HepG2 (cell line): Measurements from ENCODE around the gene PDE4D. TPM values are rescaled to one million over a fixed set of nuclear protein-coding genes. Genes with fewer than 3 reads are reported as not detected.

Source experiments
- ARID3A ChIP-seq: IDR thresholded peaks from 2 replicates; pipeline ENCODE4 v1.6.1; 2012; ENCODE audit warnings: low read depth, low read length, improper control_type of control experiment
- BHLHE40 ChIP-seq: IDR thresholded peaks from 2 replicates; pipeline ENCODE4 v1.6.1; 2011; ENCODE audit warnings: low read length, improper control_type of control experiment
- E2F2 ChIP-seq: sonication (generic); formaldehyde crosslinking; IDR thresholded peaks from 2 replicates; pipeline ENCODE4 v1.4.0; 2020; ENCODE audit warnings: missing genetic modification reagents, borderline replicate concordance
- EP300 ChIP-seq, 3 experiments: sonication (generic) in 1 of 3; formaldehyde crosslinking in 1 of 3; IDR thresholded peaks; 2 replicates each; pipeline versions ENCODE4 v1.5.1 to v1.6.1; 2011 to 2020; ENCODE audit warnings: low read depth in 2 of 3, low read length in 2 of 3, borderline replicate concordance in 1 of 3, improper control_type of control experiment in 1 of 3, mild to moderate bottlenecking in 1 of 3, missing genetic modification reagents in 1 of 3, moderate library complexity in 1 of 3
- FOSL2 ChIP-seq: sonication (generic); formaldehyde crosslinking; IDR thresholded peaks from 2 replicates; pipeline ENCODE4 v1.4.0; 2020; ENCODE audit warnings: missing genetic modification reagents
- FOXA1 ChIP-seq, 2 experiments: fragments of 450-650 bp in 1 of 2; sonication (generic) in 1 of 2; formaldehyde crosslinking in 1 of 2; IDR thresholded peaks; 2 replicates each; pipeline versions ENCODE4 v1.4.0 to v1.6.1; 2016 to 2020; ENCODE audit warnings: missing genetic modification reagents in 1 of 2
- FOXK1 ChIP-seq: sonication (generic); formaldehyde crosslinking; IDR thresholded peaks from 2 replicates; pipeline ENCODE4 v1.4.0; 2020; ENCODE audit warnings: low read depth, missing genetic modification reagents, borderline replicate concordance
- FOXK2 ChIP-seq: fragments of 450-650 bp; IDR thresholded peaks from 2 replicates; pipeline ENCODE4 v1.6.1; 2016
- HMG20A ChIP-seq: IDR thresholded peaks from 2 replicates; pipeline ENCODE4 v1.6.1; 2016; ENCODE audit warnings: borderline replicate concordance
- ISL2 ChIP-seq: sonication (generic); formaldehyde crosslinking; IDR thresholded peaks from 2 replicates; pipeline ENCODE4 v1.5.0; 2020; ENCODE audit warnings: missing genetic modification reagents
- JUND ChIP-seq: sonication (generic); formaldehyde crosslinking; IDR thresholded peaks from 2 replicates; pipeline ENCODE4 v1.8.0; 2022; ENCODE audit warnings: mild to moderate bottlenecking, missing genetic modification reagents
- MBNL3 ChIP-seq: fragments of 250-450 bp; sonication (Bioruptor Pico); conservative IDR thresholded peaks from 2 replicates; pipeline ENCODE4 v1.8.0; 2022; ENCODE audit warnings: mild to moderate bottlenecking, inconsistent platforms
- MIER2 ChIP-seq: IDR thresholded peaks from 2 replicates; pipeline ENCODE4 v1.6.1; 2016; ENCODE audit warnings: missing biosample characterization, missing genetic modification reagents
- NONO ChIP-seq, 2 experiments: fragments of 450-650 bp in 1 of 2; sonication (generic) in 1 of 2; formaldehyde crosslinking in 1 of 2; IDR thresholded peaks in 1 of 2; conservative IDR thresholded peaks in 1 of 2; 2 replicates each; pipeline versions ENCODE4 v1.6.1 to v1.8.0; 2017 to 2022; ENCODE audit warnings: mild to moderate bottlenecking in 1 of 2, missing genetic modification reagents in 1 of 2, moderate library complexity in 1 of 2
- SNAI1 ChIP-seq: sonication (generic); formaldehyde crosslinking; IDR thresholded peaks from 2 replicates; pipeline ENCODE4 v1.5.0; 2020; ENCODE audit warnings: mild to moderate bottlenecking, missing genetic modification reagents, borderline replicate concordance
- TCF7 ChIP-seq: sonication (generic); IDR thresholded peaks from 2 replicates; pipeline ENCODE4 v1.6.1; 2016; ENCODE audit warnings: antibody characterized with exemption, low read depth
- ZNF619 ChIP-seq: sonication (generic); formaldehyde crosslinking; IDR thresholded peaks from 2 replicates; pipeline ENCODE4 v1.4.0; 2020; ENCODE audit warnings: mild to moderate bottlenecking, missing genetic modification reagents
- ZNF839 ChIP-seq: sonication (generic); formaldehyde crosslinking; IDR thresholded peaks from 2 replicates; pipeline ENCODE4 v1.4.0; 2020; ENCODE audit warnings: missing genetic modification reagents, mild to moderate bottlenecking, borderline replicate concordance
- polyA plus RNA-seq, 8 experiments: library from polyadenylated mRNA; depleted of rRNA in 3 of 8; stranded (reverse) in 7 of 8; unstranded in 1 of 8; fragments of >200 nt; fragmentation: Illumina TruSeq in 4 of 8; extraction: Trizol in 4 of 8; gene quantifications; 2 replicates each; pipeline versions ENCODE4 v1.2.1 to v1.2.3, GENCODE V29; 2011 to 2016; ENCODE audit warnings: low read depth in 4 of 8, missing spikeins in 1 of 8, mixed read lengths in 1 of 8; ENCODE audit not compliant: insufficient read depth in 1 of 8
- total RNA-seq, 5 experiments: library from RNA; depleted of rRNA; stranded (reverse); fragments of >200 nt; fragmentation: Illumina TruSeq; extraction: Trizol; gene quantifications; 2 replicates each; pipeline ENCODE4 v1.2.3, GENCODE V29; 2016; ENCODE audit warnings: low read depth in 1 of 5
- TF ChIP-seq, protein P1 (sequence below): sonication (generic); formaldehyde crosslinking; IDR thresholded peaks from 2 replicates; pipeline ENCODE4 v1.8.1; 2022; ENCODE audit warnings: mild to moderate bottlenecking, missing genetic modification reagents
- TF ChIP-seq, protein P2 (sequence below): sonication (generic); formaldehyde crosslinking; IDR thresholded peaks from 2 replicates; pipeline ENCODE4 v1.4.0; 2020; ENCODE audit warnings: mild to moderate bottlenecking, missing genetic modification reagents, borderline replicate concordance

The PDE4D gene
- total and polyA plus RNA-seq, 2 of the 13 experiments (the other 11 are each of a cell fraction or from before 2014, with no cell fraction given): 7.0 to 12.2 TPM

- peak; percentile 25; the same call in 1 of the 2 replicates for TF ChIP-seq HMG20A
- TF ChIP-seq FOXK2: no peak
- TF ChIP-seq, protein P1, sequence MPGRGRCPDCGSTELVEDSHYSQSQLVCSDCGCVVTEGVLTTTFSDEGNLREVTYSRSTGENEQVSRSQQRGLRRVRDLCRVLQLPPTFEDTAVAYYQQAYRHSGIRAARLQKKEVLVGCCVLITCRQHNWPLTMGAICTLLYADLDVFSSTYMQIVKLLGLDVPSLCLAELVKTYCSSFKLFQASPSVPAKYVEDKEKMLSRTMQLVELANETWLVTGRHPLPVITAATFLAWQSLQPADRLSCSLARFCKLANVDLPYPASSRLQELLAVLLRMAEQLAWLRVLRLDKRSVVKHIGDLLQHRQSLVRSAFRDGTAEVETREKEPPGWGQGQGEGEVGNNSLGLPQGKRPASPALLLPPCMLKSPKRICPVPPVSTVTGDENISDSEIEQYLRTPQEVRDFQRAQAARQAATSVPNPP: no peak
- TF ChIP-seq TCF7: 0 out of 2 replicates have a peak, but pooled peaks have one; percentile 9
- TF ChIP-seq FOXA1 (IDR thresholded peaks at IDR 0.05): no peak
- TF ChIP-seq FOXA1 (CRISPR knock-in tag; IDR thresholded peaks at IDR 0.05): peak; percentile 62
- no peak for TF ChIP-seq FOXK1 (CRISPR knock-in tag)
- TF ChIP-seq JUND: no peak
- TF ChIP-seq FOSL2 (CRISPR knock-in tag): no peak
- no peak for TF ChIP-seq MBNL3 (CRISPR knock-in tag)
- TF ChIP-seq EP300 (IDR thresholded peaks at IDR 0.05; ENCODE audit: low read depth in 2 of 2, low read length in 2 of 2): no peak
- no peak for TF ChIP-seq EP300 (CRISPR knock-in tag; IDR thresholded peaks at IDR 0.05; ENCODE audit: borderline replicate concordance)
- TF ChIP-seq MIER2: no peak
- TF ChIP-seq, protein P2, sequence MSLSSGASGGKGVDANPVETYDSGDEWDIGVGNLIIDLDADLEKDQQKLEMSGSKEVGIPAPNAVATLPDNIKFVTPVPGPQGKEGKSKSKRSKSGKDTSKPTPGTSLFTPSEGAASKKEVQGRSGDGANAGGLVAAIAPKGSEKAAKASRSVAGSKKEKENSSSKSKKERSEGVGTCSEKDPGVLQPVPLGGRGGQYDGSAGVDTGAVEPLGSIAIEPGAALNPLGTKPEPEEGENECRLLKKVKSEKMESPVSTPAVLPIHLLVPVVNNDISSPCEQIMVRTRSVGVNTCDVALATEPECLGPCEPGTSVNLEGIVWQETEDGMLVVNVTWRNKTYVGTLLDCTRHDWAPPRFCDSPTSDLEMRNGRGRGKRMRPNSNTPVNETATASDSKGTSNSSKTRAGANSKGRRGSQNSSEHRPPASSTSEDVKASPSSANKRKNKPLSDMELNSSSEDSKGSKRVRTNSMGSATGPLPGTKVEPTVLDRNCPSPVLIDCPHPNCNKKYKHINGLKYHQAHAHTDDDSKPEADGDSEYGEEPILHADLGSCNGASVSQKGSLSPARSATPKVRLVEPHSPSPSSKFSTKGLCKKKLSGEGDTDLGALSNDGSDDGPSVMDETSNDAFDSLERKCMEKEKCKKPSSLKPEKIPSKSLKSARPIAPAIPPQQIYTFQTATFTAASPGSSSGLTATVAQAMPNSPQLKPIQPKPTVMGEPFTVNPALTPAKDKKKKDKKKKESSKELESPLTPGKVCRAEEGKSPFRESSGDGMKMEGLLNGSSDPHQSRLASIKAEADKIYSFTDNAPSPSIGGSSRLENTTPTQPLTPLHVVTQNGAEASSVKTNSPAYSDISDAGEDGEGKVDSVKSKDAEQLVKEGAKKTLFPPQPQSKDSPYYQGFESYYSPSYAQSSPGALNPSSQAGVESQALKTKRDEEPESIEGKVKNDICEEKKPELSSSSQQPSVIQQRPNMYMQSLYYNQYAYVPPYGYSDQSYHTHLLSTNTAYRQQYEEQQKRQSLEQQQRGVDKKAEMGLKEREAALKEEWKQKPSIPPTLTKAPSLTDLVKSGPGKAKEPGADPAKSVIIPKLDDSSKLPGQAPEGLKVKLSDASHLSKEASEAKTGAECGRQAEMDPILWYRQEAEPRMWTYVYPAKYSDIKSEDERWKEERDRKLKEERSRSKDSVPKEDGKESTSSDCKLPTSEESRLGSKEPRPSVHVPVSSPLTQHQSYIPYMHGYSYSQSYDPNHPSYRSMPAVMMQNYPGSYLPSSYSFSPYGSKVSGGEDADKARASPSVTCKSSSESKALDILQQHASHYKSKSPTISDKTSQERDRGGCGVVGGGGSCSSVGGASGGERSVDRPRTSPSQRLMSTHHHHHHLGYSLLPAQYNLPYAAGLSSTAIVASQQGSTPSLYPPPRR: peak; percentile 41; the same call in 1 of the 2 replicates
- TF ChIP-seq SNAI1 (CRISPR knock-in tag): 0 out of 2 replicates have a peak, but pooled peaks have one; percentile 15
- no peak for TF ChIP-seq E2F2 (CRISPR knock-in tag)
- 0 out of 2 replicates have a peak, but pooled peaks have one; percentile 2 for TF ChIP-seq ISL2 (CRISPR knock-in tag)
- TF ChIP-seq NONO (IDR thresholded peaks at IDR 0.05): no peak
- TF ChIP-seq NONO (CRISPR knock-in tag; conservative IDR thresholded peaks at IDR 0.05): no peak
- TF ChIP-seq ZNF839: no peak
- TF ChIP-seq ZNF619: no peak
- TF ChIP-seq BHLHE40: no peak
- no peak for TF ChIP-seq ARID3A
These were observed 853.3 kb downstream of the PDE4D start (continued) for GRCh38 chr5:59040024-59040803.
